ENCODE measurements around the gene INPP5K.

DNA sequence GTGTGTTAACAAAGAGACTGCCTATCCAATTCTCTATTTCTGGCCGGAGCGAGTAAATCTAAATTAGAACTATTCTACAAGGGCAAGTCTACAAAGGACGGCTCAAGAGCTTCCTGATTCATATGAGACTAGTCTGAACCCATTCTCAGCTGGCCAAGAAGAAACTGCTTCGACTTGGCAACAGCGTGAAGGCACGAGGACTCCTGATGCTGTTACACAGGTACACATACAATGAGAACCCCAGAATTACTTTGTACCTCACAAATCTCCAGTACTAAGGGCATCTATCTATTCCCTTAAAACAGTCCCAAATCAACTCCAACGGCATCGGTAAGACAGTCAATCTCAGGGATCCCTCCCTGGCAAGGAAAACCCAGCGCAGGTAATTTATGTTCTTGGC, 61.9 kb downstream of the INPP5K start:
- TF ChIP-seq, protein P1, sequence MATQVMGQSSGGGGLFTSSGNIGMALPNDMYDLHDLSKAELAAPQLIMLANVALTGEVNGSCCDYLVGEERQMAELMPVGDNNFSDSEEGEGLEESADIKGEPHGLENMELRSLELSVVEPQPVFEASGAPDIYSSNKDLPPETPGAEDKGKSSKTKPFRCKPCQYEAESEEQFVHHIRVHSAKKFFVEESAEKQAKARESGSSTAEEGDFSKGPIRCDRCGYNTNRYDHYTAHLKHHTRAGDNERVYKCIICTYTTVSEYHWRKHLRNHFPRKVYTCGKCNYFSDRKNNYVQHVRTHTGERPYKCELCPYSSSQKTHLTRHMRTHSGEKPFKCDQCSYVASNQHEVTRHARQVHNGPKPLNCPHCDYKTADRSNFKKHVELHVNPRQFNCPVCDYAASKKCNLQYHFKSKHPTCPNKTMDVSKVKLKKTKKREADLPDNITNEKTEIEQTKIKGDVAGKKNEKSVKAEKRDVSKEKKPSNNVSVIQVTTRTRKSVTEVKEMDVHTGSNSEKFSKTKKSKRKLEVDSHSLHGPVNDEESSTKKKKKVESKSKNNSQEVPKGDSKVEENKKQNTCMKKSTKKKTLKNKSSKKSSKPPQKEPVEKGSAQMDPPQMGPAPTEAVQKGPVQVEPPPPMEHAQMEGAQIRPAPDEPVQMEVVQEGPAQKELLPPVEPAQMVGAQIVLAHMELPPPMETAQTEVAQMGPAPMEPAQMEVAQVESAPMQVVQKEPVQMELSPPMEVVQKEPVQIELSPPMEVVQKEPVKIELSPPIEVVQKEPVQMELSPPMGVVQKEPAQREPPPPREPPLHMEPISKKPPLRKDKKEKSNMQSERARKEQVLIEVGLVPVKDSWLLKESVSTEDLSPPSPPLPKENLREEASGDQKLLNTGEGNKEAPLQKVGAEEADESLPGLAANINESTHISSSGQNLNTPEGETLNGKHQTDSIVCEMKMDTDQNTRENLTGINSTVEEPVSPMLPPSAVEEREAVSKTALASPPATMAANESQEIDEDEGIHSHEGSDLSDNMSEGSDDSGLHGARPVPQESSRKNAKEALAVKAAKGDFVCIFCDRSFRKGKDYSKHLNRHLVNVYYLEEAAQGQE (IDR thresholded peaks at IDR 0.05; ENCODE audit: insufficient read depth in 1 of 2, low read depth in 2 of 2, low read length in 2 of 2) = no peak
- TF ChIP-seq TAF1 (IDR thresholded peaks at IDR 0.05; ENCODE audit: borderline replicate concordance, insufficient read depth, low read length) (no peak), SIN3A (IDR thresholded peaks at IDR 0.05; ENCODE audit: borderline replicate concordance, insufficient read depth, low read length) (no peak), FOXP2 (optimal IDR thresholded peaks at IDR 0.05; ENCODE audit: borderline replicate concordance, extremely low read depth, extremely low read length, insufficient read depth) (no peak), POLR2AphosphoS5 (IDR thresholded peaks at IDR 0.05; ENCODE audit: low read depth, low read length) (no peak)

All from PFSK-1 (cell line).